Peyer's patch (tissue), 4 donors: Measurements from ENCODE around the gene NDUFC1. TPM values are rescaled to one million over a fixed set of nuclear protein-coding genes. Genes with fewer than 3 reads are reported as not detected.

Experiments
- DNase-seq, 3 donors: peaks; one replicate each; pipeline ENCODE4 v3.0.0-alpha.2; 2017 to 2019
- H3K27ac ChIP-seq, 4 donors: fragments of 200-600 bp; sonication (generic); one replicate each; pipeline ENCODE4 v1.5.1; 2016 to 2019
- H3K27me3 ChIP-seq, 2 donors: fragments of 200-600 bp; sonication (generic); one replicate each; pipeline ENCODE4 v1.5.1; 2019
- H3K36me3 ChIP-seq, 3 donors: fragments of 200-600 bp; sonication (generic); one replicate each; pipeline ENCODE4 v1.5.1; 2016 to 2019
- H3K4me1 ChIP-seq, 4 donors: fragments of 200-600 bp; sonication (generic); one replicate each; pipeline ENCODE4 v1.5.1; 2016 to 2019
- H3K4me3 ChIP-seq, 4 donors: fragments of 200-600 bp; sonication (generic); 1 replicate in 3 of 4; 2 replicates in 1 of 4; pipeline ENCODE4 v1.5.1; 2016 to 2019; ENCODE audit warnings: mild to moderate bottlenecking in 1 of 4
- H3K9me3 ChIP-seq, 4 donors: fragments of 200-600 bp; sonication (generic); one replicate each; pipeline ENCODE4 v1.5.1; 2016 to 2019; ENCODE audit warnings: mild to moderate bottlenecking in 1 of 4
- POLR2A ChIP-seq, 2 donors: fragments of 450-650 bp; IDR thresholded peaks; one replicate each; pipeline ENCODE4 v1.5.1; 2017; ENCODE audit warnings: antibody characterized with exemption in 2 of 2, mild to moderate bottlenecking in 2 of 2, moderate library complexity in 2 of 2
- total RNA-seq, 4 donors: library from RNA; depleted of rRNA; stranded (reverse); fragments of >200 nt; gene quantifications; one replicate each; pipeline ENCODE4 v1.1.0, GENCODE V29; 2016
- TF ChIP-seq, protein P1 (sequence below), 6 experiments: fragments of 450-650 bp in 4 of 6; fragments of 200-600 bp in 2 of 6; sonication (generic) in 1 of 6; IDR thresholded peaks; one replicate each; pipeline ENCODE4 v1.5.1; 2017 to 2019; ENCODE audit warnings: antibody characterized with exemption in 6 of 6, mild to moderate bottlenecking in 3 of 6, moderate library complexity in 1 of 6

NDUFC1 gene
- 10 to 100 TPM; 20.6 to 75.8 (median 53.9) TPM for total RNA-seq

DNA sequence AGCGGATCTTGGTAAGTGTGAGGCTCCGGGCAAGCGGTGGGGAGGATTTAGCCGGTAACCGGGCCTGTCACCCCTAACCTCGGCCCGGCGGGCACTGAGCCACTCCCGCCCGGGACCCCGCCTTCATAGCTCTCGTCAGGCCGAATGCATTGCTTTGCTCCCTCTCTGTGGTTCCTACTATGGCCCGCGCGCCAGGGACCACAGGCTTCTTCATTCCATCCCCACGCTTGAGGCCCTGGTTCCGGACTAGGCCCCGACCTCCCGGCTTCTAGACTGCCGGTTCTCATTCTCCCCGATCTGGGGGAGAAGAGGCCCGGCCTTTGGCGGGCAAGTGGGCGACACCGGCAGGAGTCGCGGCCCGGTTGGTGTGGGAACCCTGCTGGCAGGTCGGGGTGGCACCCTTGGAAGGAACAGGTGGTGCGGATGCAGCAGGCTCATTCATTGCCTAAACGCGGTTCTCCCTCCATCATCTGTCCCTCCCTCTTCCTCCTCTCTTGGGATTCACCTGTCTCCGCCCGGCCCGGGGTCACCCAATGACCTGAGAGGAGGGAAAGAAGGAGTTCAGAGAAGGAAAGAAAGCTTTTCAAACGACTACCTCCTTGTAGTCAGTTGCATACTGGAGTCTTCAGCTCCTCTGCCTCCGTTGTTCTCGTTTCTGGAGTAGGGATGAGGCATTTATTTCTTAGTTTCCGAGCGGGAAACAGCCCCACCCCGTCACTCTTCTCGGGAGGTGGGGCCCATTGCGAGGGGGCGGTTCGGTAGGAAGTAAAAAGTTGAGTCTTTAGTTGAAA lies at the start of gene NDUFC1:
TSS of gene NDUFC1 (minus strand) at position 657 of the 791 bp plus-strand sequence. CDS start 6,679 bp downstream, outside the sequence.
- H3K4me1 ChIP-seq, result peaks cover 0 to 11% (median 0%) of the 10 kb centered on the region in 4 donors
- TF ChIP-seq, protein P1, sequence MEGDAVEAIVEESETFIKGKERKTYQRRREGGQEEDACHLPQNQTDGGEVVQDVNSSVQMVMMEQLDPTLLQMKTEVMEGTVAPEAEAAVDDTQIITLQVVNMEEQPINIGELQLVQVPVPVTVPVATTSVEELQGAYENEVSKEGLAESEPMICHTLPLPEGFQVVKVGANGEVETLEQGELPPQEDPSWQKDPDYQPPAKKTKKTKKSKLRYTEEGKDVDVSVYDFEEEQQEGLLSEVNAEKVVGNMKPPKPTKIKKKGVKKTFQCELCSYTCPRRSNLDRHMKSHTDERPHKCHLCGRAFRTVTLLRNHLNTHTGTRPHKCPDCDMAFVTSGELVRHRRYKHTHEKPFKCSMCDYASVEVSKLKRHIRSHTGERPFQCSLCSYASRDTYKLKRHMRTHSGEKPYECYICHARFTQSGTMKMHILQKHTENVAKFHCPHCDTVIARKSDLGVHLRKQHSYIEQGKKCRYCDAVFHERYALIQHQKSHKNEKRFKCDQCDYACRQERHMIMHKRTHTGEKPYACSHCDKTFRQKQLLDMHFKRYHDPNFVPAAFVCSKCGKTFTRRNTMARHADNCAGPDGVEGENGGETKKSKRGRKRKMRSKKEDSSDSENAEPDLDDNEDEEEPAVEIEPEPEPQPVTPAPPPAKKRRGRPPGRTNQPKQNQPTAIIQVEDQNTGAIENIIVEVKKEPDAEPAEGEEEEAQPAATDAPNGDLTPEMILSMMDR (IDR thresholded peaks at IDR 0.05), result peak in 4 of 6 experiments; percentile 27 to 31 (median 30)
- TF ChIP-seq POLR2A (IDR thresholded peaks at IDR 0.05), result no peak

DNA sequence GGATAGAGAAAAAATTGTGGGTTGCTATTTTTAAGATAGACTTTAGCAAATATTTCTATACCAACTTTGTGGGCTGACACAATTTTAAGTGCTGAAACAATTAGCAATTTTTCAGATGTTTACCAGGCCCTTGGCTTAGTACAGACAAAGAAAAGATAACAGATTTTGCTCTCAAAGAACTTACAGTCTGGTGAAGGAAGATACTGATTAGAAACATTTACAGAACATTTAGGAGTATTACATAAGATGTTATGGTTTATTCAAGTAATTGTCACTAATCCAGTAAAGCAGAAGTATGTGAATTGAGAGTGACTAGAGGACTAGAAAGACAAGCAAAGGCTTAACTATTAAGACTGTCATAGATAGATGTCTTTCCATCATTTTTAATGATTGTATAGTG lies 35.3 kb upstream of the NDUFC1 start:
- peaks cover 0 to 17% (median 0%) of the 10 kb centered on the region in 3 donors for H3K36me3 ChIP-seq
- no peaks in the 10 kb centered on the region for H3K9me3 ChIP-seq
- no peaks in the 10 kb centered on the region for H3K27me3 ChIP-seq
- no peaks in the 10 kb centered on the region for H3K4me1 ChIP-seq
- no peak overlapping the region for H3K4me3 ChIP-seq
- H3K27ac ChIP-seq, result no peak overlapping the region
- DNase-seq, result no peak
- TF ChIP-seq POLR2A (IDR thresholded peaks at IDR 0.05), result no peak
- TF ChIP-seq, protein P1 (IDR thresholded peaks at IDR 0.05), result no peak

More for the DNA sequence above, at the start of gene NDUFC1:
- peak; percentile 69 to 77 (median 74) for DNase-seq
- H3K4me3 ChIP-seq, result peak within 1 kb of the TSS; percentile 82 to 99 (median 92)
- H3K36me3 ChIP-seq, result peaks cover 0 to 9% (median 0%) of the 10 kb centered on the region in 3 donors
- no peaks in the 10 kb centered on the region for H3K9me3 ChIP-seq
- H3K27ac ChIP-seq, result peak within 1 kb of the TSS; percentile 90 to 96 (median 93)
- no peaks in the 10 kb centered on the region for H3K27me3 ChIP-seq

DNA sequence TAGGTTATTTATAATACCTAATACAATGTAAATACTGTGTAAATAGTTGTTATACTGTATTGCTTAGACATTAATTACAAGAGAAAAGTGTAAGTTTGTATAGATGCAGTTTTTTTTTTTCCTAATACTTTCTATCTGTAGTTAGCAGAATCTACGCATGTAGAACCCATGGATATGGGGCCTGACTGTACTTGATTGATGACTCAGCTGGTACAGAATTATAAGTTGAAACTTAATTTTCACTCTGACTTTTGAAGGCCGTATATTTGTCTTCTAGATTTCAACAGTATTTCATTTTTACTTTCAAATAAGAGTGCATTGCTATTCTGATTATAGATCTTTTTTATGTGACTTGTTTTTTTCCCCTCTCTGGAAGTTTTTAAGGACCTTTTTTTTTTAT lies 30.8 kb upstream of the NDUFC1 start:
- no peaks in the 10 kb centered on the region for H3K27me3 ChIP-seq
- no peak for TF ChIP-seq POLR2A (IDR thresholded peaks at IDR 0.05)
- TF ChIP-seq, protein P1 (IDR thresholded peaks at IDR 0.05), result no peak
- no peak overlapping the region for H3K27ac ChIP-seq
- H3K4me1 ChIP-seq, result no peaks in the 10 kb centered on the region
- peaks cover 0 to 13% (median 0%) of the 10 kb centered on the region in 3 donors for H3K36me3 ChIP-seq
- DNase-seq, result no peak
- no peak overlapping the region for H3K4me3 ChIP-seq
- no peaks in the 10 kb centered on the region for H3K9me3 ChIP-seq

DNA sequence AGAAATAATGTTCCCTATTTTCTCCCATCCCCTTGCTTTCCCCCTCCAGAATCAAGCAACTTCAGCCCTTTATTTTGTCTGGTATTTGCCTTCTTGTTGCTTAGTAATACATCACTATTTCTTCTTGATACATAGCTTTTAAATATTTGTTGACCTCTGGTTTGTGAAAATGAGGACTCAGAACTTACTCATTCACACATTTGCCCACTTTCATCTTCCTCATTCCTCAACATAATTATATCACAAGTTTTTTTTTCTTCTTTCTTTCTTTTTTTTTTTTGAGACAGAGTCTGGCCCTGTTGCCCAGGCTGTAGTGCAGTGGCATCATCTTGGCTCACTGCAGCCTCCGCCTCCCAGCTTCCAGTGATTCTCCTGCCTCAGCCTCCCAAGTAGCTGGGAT lies 28.9 kb upstream of the NDUFC1 start:
- Histone ChIP-seq H3K4me1 (no peaks in the 10 kb centered on the region), H3K27ac (no peak overlapping the region), H3K4me3 (no peak overlapping the region), H3K9me3 (no peaks in the 10 kb centered on the region), H3K36me3 (peaks cover 0 to 13% (median 0%) of the 10 kb centered on the region in 3 donors), H3K27me3 (no peaks in the 10 kb centered on the region)
- TF ChIP-seq, protein P1 (IDR thresholded peaks at IDR 0.05), result no peak
- no peak for TF ChIP-seq POLR2A (IDR thresholded peaks at IDR 0.05)
- DNase-seq, result no peak

DNA sequence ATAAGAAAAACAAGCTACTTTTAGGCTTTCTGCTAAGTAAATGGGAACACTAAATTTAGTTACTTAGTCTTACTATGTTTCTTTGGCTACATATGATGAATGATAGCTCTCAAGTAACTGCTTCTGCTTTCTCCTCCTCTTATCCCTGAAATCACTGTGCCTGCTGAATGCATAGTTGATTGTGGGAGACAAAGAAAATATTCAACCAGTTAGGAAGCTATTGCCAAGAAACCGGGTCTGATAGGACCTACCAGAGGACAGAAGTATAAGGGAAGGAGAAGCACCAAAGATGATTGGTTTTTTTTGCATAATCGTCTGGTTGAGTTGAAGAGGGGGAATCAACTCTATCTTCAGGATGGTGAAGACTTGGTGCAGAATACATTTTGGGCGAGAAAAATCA lies 28.0 kb upstream of the NDUFC1 start:
- Histone ChIP-seq H3K36me3 (peaks cover 0 to 8% (median 0%) of the 10 kb centered on the region in 3 donors), H3K27me3 (no peaks in the 10 kb centered on the region), H3K4me1 (no peaks in the 10 kb centered on the region), H3K4me3 (no peak overlapping the region), H3K27ac (no peak overlapping the region), H3K9me3 (no peaks in the 10 kb centered on the region)
- TF ChIP-seq, protein P1 (IDR thresholded peaks at IDR 0.05), result no peak
- no peak for TF ChIP-seq POLR2A (IDR thresholded peaks at IDR 0.05)
- DNase-seq, result no peak
